ENCODE data around the gene UCN3.

The UCN3 gene

DNA sequence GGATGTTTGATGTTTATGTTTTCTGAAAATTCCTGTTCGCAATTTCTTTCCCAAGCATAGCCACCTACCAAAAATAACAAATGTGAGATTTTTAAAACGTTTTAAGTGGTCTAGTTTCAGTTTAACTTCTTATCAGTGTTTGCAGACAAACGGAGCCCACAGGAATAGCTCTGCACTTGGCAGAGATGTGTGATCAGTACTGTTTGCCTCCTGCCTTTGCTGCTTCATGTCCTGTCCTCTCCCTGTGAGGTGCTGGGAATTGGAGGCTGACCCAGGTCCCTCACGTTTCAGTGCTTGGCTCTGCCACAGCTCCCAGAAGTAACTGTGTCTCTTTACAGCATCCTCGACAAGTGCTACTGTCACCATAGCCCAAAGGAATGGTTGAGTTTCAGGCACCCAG, 1.2 kb downstream of the UCN3 start:
- H3K4me1 ChIP-seq (ENCODE audit: control insufficient read depth, insufficient read depth, low read length): no peaks in the 10 kb centered on the region
- H3K36me3 ChIP-seq (ENCODE audit: control insufficient read depth in 2 of 2, insufficient read depth in 1 of 2, low read length in 2 of 2): no peaks in the 10 kb centered on the region
- H3K9me3 ChIP-seq (ENCODE audit: control insufficient read depth, insufficient read depth, low read depth, low read length): no peaks in the 10 kb centered on the region
- no peak overlapping the region for H3K27ac ChIP-seq (ENCODE audit: extremely low read depth, low read depth, low read length)
- TF ChIP-seq ZNF433 (tag by site-specific recombination; IDR thresholded peaks at IDR 0.05; ENCODE audit: low read depth) (no peak), ZSCAN30 (tag by site-specific recombination; IDR thresholded peaks at IDR 0.05) (no peak), MYNN (tag by site-specific recombination; IDR thresholded peaks at IDR 0.05; ENCODE audit: borderline replicate concordance) (no peak), ZNF416 (tag by site-specific recombination; IDR thresholded peaks at IDR 0.05) (no peak), KLF1 (tag by site-specific recombination; IDR thresholded peaks at IDR 0.05) (no peak), ZNF175 (tag by site-specific recombination; IDR thresholded peaks at IDR 0.05) (no peak), ZNF654 (tag by site-specific recombination; IDR thresholded peaks at IDR 0.05; ENCODE audit: low read depth) (no peak), ZBTB48 (tag by site-specific recombination; IDR thresholded peaks at IDR 0.05) (no peak), YY1 (tag by site-specific recombination; IDR thresholded peaks at IDR 0.05) (no peak), ZNF223 (tag by site-specific recombination; IDR thresholded peaks at IDR 0.05) (no peak), ZNF514 (tag by site-specific recombination; IDR thresholded peaks at IDR 0.05) (no peak)
- ChIA-PET CTCF (no interaction called here), POLR2A (no interaction called here)
- H3K4me3 ChIP-seq (ENCODE audit: low read depth, low read length): no peak overlapping the region

DNA sequence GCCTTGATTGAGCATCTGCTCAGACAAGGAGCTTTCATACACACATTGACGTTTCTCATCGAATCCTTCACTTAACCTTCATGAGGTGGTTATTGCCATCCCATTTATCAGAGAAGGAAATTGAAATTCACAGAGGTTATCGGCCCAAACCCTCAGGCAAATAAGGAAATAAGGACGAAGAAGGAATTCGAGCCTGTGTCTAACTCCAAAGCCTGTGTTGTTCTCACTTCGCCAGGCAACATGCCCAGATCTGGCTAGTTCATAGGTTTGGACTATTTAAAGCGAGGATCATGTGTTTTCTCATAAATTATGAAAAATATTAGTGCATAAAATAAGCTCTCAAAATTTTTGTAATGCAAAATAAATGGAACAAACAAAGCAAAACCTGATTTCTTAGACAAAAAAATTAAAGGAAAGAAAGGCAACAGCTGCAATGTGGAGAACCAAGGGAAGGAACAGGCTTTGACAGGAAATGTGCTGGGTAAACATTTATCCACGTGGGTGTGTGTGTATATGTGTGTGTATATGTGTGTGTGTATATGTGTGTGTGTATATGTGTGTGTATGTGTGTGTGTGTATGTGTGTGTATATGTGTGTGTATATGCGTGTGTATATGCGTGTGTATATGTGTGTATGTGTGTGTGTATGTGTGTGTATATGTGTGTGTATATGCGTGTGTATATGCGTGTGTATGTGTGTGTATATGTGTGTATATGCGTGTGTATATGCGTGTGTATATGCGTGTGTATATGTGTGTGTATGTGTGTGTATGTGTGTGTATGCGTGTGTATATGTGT, 4.8 kb downstream of the UCN3 start:
- Histone ChIP-seq H3K4me3 (ENCODE audit: low read depth, low read length) (no peak overlapping the region), H3K9me3 (ENCODE audit: control insufficient read depth, insufficient read depth, low read depth, low read length) (no peaks in the 10 kb centered on the region), H3K4me1 (ENCODE audit: control insufficient read depth, insufficient read depth, low read length) (no peaks in the 10 kb centered on the region), H3K27ac (ENCODE audit: extremely low read depth, low read depth, low read length) (no peak overlapping the region), H3K36me3 (ENCODE audit: control insufficient read depth in 2 of 2, insufficient read depth in 1 of 2, low read length in 2 of 2) (no peaks in the 10 kb centered on the region)
- CTCF ChIA-PET: interaction anchor here (1.4 kb wide), 2 partner anchors 14 to 519 kb away, joined by 3 read pairs; no protein-coding TSS in a partner anchor
- TF ChIP-seq ZNF416 (tag by site-specific recombination; IDR thresholded peaks at IDR 0.05): no peak
- TF ChIP-seq ZNF48 (tag by site-specific recombination; IDR thresholded peaks at IDR 0.05): no peak
- TF ChIP-seq, protein P1, sequence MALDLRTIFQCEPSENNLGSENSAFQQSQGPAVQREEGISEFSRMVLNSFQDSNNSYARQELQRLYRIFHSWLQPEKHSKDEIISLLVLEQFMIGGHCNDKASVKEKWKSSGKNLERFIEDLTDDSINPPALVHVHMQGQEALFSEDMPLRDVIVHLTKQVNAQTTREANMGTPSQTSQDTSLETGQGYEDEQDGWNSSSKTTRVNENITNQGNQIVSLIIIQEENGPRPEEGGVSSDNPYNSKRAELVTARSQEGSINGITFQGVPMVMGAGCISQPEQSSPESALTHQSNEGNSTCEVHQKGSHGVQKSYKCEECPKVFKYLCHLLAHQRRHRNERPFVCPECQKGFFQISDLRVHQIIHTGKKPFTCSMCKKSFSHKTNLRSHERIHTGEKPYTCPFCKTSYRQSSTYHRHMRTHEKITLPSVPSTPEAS (tag by site-specific recombination; IDR thresholded peaks at IDR 0.05): peak; percentile 97
- POLR2A ChIA-PET: no interaction called here

DNA sequence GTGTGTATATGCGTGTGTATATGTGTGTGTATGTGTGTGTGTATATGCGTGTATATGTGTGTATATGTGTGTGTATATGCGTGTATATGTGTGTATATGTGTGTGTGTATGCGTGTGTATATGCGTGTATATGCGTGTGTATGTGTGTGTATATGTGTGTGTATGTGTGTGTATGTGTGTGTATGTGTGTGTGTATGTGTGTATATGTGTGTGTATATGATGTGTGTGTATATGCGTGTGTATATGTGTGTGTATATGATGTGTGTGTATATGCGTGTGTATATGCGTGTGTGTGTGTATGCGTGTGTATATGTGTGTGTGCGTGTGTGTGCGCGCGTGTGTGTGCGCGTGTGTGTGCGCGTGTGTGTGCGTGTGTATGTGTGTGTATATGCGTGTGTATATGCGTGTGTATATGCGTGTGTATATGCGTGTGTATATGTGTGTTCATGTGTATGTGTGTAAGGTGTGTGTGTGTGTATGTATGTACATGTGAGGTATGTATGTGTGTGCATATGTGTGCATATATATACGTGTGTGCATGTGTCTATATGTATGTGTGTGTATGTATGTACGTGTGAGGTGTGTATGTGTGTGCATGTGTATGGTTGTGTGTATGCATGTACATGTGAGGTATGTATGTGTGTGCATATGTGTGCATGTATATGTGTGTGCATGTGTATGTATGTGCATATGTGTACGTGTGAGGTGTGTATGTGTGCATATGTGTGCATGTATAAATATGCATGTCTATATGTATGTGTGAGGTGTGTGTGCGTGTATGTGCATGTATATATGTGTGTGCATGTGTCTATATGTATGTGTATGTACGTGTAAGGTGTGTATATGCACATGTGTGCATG, 6.0 kb downstream of the UCN3 start:
- Histone ChIP-seq H3K4me1 (ENCODE audit: control insufficient read depth, insufficient read depth, low read length) (no peaks in the 10 kb centered on the region), H3K9me3 (ENCODE audit: control insufficient read depth, insufficient read depth, low read depth, low read length) (no peaks in the 10 kb centered on the region), H3K4me3 (ENCODE audit: low read depth, low read length) (no peak overlapping the region), H3K27ac (ENCODE audit: extremely low read depth, low read depth, low read length) (no peak overlapping the region), H3K36me3 (ENCODE audit: control insufficient read depth in 2 of 2, insufficient read depth in 1 of 2, low read length in 2 of 2) (no peaks in the 10 kb centered on the region)
- CTCF ChIA-PET: no interaction called here
- no peak for TF ChIP-seq SETDB1 (IDR thresholded peaks at IDR 0.05; ENCODE audit: insufficient read length, low read length)
- no peak for TF ChIP-seq ZNF140 (tag by site-specific recombination; IDR thresholded peaks at IDR 0.05)
- 0 out of 2 replicates have a peak, but pooled peaks have one; percentile 40 for TF ChIP-seq ZNF707 (tag by site-specific recombination; IDR thresholded peaks at IDR 0.05)
- TF ChIP-seq, protein P2, sequence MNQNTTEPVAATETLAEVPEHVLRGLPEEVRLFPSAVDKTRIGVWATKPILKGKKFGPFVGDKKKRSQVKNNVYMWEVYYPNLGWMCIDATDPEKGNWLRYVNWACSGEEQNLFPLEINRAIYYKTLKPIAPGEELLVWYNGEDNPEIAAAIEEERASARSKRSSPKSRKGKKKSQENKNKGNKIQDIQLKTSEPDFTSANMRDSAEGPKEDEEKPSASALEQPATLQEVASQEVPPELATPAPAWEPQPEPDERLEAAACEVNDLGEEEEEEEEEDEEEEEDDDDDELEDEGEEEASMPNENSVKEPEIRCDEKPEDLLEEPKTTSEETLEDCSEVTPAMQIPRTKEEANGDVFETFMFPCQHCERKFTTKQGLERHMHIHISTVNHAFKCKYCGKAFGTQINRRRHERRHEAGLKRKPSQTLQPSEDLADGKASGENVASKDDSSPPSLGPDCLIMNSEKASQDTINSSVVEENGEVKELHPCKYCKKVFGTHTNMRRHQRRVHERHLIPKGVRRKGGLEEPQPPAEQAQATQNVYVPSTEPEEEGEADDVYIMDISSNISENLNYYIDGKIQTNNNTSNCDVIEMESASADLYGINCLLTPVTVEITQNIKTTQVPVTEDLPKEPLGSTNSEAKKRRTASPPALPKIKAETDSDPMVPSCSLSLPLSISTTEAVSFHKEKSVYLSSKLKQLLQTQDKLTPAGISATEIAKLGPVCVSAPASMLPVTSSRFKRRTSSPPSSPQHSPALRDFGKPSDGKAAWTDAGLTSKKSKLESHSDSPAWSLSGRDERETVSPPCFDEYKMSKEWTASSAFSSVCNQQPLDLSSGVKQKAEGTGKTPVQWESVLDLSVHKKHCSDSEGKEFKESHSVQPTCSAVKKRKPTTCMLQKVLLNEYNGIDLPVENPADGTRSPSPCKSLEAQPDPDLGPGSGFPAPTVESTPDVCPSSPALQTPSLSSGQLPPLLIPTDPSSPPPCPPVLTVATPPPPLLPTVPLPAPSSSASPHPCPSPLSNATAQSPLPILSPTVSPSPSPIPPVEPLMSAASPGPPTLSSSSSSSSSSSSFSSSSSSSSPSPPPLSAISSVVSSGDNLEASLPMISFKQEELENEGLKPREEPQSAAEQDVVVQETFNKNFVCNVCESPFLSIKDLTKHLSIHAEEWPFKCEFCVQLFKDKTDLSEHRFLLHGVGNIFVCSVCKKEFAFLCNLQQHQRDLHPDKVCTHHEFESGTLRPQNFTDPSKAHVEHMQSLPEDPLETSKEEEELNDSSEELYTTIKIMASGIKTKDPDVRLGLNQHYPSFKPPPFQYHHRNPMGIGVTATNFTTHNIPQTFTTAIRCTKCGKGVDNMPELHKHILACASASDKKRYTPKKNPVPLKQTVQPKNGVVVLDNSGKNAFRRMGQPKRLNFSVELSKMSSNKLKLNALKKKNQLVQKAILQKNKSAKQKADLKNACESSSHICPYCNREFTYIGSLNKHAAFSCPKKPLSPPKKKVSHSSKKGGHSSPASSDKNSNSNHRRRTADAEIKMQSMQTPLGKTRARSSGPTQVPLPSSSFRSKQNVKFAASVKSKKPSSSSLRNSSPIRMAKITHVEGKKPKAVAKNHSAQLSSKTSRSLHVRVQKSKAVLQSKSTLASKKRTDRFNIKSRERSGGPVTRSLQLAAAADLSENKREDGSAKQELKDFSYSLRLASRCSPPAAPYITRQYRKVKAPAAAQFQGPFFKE (tag by site-specific recombination; IDR thresholded peaks at IDR 0.05; ENCODE audit: borderline replicate concordance): 0 out of 2 replicates have a peak, but pooled peaks have one; percentile 72
- TF ChIP-seq, protein P1 (tag by site-specific recombination; IDR thresholded peaks at IDR 0.05): peak; percentile 98
- TF ChIP-seq KLF1 (tag by site-specific recombination; IDR thresholded peaks at IDR 0.05): no peak
- POLR2A ChIA-PET: no interaction called here

Data from HEK293 (cell line).